HL-60/S4 (cell line): ENCODE measurements around the gene PNMA6A.
"Not testable (repeated sequence)": the region's sequence is repeated elsewhere in the genome, so short reads cannot be mapped to it uniquely, and the experiment has no call there.

ENCODE experiments used
- in situ Hi-C: fragments of 300-500 bp; cut with MboI; formaldehyde crosslinking; loops from 2 replicates; pipeline ENCODE4 v1.14.3; 2022; ENCODE audit warnings: low sequenced_read_pairs

The PNMA6A gene

DNA sequence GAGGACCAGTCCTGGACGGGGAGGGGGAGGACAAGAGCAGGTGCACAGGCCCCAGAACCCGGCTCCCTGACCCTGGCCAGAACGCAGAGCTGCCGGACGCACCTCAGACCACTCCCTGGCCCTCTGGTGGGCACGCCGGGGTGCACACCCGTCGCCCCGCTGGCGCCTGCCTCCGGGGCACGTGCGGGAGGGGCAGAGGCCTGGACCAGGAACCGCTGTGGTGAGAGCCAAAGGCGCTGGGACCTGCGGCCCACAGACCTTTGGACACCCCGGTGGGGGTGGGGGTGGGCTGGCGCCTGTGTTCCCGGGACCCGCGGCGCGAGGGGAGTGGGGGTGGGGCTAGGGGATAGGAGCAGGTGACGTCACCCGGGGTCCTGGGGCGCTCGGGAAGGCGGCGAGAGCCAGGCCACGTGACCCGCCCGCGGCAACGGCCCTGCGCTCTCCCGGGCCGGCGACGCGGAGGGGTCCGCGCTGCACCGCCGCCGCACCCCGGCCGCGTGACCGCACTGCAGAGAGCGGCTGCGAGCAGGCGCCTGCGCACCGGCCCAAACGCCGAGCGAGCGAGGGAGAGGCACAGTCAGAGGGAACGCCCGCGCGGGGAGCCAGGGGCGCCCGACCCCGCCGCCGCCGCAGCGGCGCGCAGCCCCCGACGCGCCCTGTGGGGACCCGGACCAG is at the start of gene PNMA6A:
TSS of gene PNMA6A (plus strand) at position 546 of the 675 bp plus-strand sequence. CDS start 609 bp downstream, outside the sequence.
- in situ Hi-C loops = not testable (repeated sequence)

DNA sequence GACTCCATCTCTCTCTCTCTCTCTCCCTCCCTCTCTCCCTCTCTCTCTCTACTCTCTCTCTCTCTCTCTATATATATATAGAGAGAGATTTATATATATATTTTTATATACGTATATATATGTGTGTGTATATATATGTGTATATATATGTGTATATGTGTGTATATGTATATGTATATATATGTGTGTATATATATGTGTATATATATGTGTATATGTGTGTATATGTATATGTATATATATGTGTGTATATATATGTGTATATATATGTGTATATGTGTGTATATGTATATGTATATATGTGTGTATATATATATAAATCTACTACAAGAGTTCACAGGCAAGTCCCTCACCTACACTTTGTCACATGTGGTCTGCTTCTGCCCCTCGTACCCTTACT is 45.8 kb upstream of the PNMA6A start:
- in situ Hi-C loops = not testable (repeated sequence)

DNA sequence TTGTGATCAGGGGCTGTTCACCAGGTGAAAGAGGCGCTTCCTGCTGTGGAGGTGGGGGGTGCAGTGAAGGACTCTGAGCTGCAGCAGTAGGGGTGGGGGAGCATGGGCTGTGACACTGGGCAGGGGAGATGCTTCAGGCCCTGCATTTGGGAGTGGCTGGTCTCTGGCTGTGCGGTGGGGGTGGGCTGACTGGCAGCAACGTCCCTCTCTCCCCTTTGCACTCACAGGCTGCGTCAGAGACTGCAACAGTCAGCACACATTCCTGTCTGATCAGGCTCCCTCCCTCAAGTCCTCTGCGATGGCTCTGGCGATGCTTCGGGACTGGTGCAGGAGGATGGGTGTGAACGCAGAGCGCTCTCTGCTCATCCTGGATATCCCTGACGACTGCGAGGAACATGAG is 43.8 kb upstream of the PNMA6A start:
- in situ Hi-C loops = not testable (repeated sequence)

DNA sequence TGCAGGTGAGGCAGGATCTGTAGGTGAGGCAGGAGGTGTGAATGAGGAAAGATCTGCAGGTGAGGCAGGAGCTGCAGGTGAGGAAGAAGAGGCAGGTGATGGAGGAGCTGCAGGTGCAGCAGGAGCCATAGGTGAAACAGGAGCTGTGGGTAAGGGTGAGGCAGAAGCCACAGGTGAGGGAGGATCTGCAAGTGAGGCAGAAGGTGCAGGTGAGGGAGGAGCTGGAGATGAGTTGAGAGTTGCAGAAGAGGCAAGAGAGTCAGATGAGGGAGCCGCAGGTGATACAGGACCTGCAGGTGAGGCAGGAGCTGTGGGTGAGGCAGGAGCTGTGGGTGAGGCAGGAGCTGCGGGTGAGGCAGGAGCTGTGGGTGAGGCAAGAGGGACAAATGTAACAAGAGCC is 43.1 kb upstream of the PNMA6A start:
- in situ Hi-C loops = no loop called here

DNA sequence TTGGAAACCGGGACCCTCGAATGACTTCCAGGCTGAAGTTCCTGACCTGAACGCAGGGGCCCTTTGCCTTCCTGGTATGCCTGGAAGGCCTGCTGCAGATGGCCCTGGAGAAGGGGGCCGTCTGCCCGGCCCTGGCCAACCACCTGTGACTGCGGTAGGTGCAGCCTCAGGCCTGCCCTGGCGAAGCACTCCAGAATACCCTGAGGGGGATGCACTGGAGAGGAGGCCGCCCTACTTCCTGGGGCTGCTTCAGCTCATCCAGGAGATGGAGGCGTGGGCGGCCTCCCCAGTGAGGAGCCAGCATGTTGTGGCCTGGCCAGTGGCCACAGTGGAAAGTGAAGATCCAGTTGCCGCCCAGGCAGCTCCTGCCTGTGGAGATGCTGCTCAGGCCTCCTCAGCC is 42.4 kb upstream of the PNMA6A start:
- in situ Hi-C loops = no loop called here

DNA sequence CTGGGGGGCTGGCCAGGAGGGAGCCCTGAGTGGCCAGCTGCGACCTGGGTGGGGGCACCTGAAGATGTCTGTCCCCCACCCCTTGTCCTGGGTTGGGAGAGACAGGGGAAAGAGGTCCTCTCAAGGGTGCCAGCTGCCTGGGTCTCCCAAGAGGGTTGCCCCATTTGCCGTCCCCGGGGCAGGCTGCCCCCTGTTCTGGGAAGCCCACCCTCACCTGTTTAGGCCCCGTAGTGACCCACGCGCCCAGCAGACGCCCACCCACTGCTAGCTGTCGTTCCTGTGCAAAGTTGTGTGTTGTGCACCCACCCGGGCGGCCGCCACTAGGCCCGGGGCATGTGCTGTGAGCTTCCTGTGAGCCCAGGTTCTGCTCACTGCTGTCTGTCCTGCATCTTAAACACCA is 41.5 kb upstream of the PNMA6A start:
- in situ Hi-C loops = no loop called here

- in situ Hi-C loops = no loop called here
Observed at GRCh38 chrX:153032397-153033118, 39.7 kb upstream of the PNMA6A start.

GRCh38 chrX:153049093-153049492 is 23.2 kb upstream of the PNMA6A start:
- in situ Hi-C loops = no loop called here

DNA sequence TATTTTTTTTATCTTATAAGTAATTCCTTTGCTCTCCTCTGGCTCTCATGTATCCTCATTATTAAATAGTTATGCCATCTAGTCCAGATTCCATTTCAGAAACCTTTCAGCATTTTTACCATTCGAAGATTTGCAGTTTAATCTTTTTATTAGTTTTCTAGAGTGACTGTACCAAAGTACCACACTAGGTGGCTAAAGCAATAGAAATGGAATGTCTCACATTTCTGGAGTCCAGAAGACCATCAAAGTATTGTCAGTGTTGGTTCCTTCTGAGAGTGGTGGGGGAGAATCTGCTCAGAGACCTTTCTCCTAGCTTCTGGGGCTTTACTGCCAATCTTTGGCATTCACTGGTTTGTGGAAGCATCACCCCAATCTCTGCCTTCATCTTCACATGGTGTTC is 19.7 kb upstream of the PNMA6A start:
- in situ Hi-C loops = no loop called here

DNA sequence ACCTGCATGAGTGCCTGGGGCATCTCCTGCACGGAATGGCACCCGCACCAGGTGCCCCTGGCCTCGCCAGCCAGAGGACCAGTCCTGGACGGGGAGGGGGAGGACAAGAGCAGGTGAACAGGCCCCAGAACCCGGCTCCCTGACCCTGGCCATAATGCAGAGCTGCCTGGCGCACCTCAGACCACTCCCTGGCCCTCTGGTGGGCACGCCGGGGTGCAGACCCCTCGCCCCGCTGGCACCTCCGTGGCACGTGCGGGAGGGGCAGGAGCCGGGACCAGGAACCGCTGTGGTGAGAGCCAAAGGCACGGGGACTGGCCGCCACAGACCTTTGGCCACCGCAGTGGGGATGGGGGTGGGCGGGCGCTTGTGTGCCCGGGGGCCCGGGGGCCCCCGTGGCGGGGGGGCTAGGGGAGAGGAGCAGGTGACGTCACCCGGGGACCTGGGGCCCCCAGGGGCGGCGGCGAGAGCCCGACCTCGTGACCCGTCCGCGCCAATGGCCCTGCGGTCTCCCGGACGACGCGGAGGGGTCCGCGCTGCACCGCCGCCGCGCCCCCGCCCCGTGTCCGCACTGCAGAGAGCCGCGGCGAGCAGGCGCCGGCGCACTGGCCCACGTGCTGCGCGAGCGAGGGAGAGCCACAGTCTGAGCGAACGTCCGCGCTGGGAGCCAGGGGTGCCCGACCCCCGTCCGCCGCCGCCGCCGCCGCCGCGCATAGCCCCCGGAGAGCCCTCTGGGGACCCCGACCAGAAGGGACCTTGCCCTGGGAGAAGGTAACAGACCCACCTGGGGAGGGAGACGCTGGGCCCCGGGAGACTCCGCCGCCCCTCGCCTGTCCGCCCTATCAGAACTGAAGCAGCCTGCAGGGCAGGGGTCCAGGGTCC is 16.1 kb upstream of the PNMA6A start, which contains the start of gene PNMA3:
TSS of gene PNMA3 (plus strand) at position 600 of the 879 bp plus-strand sequence. CDS start 586 bp downstream, outside the sequence.
- in situ Hi-C loops = no loop called here

DNA sequence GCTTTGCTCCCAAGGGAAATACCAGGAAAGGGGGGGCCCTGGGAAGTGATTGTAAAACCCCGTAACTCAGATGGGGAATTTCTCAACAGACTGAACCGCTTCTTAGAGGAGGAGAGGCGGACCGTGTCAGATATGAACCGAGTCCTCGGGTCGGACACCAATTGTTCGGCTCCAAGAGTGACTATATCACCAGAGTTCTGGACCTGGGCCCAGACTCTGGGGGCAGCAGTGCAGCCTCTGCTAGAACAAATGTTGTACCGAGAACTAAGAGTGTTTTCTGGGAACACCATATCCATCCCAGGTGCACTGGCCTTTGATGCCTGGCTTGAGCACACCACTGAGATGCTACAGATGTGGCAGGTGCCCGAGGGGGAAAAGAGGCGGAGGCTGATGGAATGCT is 15.0 kb upstream of the PNMA6A start:
- in situ Hi-C loops = no loop called here

DNA sequence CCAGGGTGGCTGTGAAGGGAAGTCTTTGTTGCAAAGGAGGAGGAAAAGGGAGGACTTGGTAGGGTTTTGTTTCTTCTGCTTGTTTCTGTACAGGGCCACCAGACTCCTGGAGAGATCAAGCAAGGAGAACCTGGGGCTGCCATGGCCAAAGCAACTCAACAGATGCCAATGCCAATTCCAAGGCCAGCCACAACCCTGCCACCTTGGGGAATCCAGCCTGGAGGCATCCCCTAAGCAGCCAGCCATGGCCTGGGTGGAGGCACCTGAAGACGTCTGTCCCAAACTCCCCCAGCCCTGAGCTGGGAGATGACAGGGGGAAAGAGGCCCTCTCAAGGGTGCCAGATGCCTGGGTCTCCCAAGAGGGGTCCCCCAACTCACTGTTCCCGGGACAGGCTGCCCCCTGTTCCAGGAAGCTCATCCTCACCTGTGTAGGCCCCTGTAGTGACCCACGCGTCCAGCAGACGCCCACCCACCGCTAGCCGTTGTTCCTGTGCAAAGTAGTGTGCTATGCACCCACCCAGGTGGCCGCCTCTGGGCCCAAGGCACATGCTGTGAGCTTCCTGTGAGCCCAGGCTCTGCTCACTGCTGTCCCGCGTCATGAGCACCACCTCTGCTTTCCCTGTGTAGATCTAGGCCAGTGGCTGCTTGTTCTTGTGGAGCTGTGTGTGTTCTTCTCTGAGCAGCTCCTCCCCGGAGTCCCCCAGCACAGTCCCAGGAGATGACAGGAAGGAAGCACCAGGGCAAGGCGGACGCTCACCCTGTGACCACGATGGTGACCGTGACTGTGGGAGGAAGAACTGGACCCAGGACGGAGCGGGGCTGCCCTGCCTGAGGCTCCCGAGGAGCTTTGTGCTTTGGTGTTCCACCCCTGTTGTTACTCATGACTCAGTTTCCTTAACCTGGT is 12.8 kb upstream of the PNMA6A start:
- in situ Hi-C loops = no loop called here

GRCh38 chrX:153060095-153060445 is 12.2 kb upstream of the PNMA6A start:
- in situ Hi-C loops = no loop called here

- in situ Hi-C loops = no loop called here
Observed at GRCh38 chrX:153061732-153062131, 10.5 kb upstream of the PNMA6A start.

DNA sequence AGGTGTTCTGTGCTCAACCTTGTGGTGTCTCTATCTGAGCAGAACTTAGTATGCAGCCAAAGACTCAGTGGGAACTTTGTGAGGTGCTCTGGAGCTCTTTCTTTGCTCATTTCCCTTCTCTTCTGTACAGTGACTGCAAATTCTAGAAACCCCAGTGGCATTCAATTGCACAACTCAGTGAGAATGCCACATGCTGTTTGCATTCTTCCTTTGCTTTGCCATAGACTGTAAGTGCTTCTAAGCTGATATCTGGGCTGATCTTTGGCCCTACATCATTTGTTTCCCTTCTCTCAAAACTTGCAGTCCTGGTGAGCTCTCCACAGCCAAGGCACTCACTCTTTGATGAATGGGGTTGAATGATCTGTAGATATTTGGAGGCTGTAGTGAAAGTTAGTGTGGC is 8.9 kb upstream of the PNMA6A start:
- in situ Hi-C loops = no loop called here

DNA sequence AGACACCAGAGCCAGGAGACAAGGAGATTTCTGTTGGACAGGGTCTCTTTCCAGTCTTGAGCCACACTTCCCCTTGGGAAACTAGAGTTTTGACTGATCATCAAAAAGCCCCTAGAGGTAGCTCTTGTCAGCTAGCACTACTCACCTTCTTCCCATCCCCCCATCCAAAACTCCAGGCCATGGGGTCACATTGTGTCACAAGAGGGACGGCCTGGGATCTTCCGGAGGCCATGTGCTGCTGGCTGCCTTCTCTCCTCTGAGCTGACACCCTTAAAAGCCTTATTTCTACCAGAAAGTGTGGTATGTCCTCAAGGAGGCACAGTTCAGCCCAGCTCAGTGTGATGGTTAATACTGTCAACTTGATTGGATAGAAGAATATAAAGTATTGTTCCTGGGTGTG is 8.2 kb upstream of the PNMA6A start:
- in situ Hi-C loops = no loop called here

- in situ Hi-C loops = no loop called here
Observed at GRCh38 chrX:153065389-153065788, 6.9 kb upstream of the PNMA6A start.

DNA sequence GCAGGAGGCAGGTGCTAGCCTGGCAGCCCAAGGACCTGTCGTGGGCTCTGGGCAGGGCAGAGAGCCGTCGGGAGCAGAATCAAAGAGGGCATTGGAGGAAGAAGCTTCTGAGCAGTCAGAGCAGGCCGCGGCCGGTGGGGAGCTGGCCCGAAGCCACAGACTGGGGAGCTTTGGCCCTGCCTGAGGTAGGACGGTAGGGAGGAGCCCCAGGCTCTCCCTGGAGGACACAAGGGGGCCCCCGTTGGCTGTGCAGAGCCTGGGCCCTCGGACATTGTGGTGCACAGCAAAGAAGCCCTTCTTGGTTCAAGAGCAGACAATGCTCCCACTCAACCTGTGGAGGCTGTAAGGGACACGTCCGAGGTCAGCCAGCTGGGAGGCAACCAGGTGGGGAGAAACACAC is 5.9 kb upstream of the PNMA6A start:
- in situ Hi-C loops = not testable (repeated sequence)

DNA sequence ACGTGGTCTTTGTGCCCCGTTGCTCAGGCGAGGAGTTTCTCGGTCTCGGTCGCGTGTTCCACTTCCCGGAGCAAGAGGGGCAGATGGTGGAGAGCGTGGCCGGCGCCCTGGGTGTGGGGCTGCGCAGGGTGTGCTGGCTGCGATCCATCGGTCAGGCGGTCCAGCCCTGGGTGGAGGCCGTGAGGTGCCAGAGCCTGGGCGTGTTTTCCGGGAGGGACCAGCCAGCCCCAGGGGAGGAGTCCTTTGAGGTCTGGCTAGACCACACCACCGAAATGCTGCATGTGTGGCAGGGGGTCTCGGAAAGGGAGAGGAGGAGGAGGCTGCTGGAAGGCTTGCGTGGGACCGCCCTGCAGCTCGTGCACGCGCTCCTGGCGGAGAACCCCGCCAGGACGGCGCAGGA is 1.1 kb downstream of the PNMA6A start:
- in situ Hi-C loops = not testable (repeated sequence)

DNA sequence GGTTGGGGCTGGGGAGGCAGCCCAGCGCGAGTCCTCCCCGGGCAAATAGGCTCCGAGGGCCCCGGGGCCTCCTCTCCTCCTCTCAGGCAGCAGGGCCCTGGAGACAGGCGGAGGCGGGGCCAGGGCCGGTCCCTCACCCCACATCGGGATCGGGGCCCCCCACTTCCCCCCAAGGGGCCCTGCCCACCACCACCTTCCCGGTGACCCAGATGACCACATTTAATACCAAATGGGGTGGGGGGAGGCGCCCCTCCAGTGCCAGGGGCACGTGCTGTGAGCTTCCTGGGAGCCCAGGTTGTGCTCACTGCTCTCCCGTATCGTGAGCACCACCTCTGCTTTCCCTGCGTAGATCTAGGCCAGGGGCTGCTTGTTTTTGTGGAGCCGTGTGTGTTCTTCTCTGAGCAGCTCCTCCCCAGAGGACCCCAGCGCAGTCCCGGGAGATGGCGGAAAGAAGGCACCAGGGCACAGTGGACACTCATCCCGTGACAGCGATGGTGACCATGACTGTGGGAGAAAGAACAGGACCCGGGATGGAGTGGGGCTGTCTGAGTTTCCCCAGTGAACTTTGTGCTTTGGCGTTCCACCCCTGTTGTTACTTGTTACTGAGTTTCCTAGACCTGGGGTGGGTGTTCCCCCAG is 2.1 kb downstream of the PNMA6A start:
- in situ Hi-C loops = no loop called here
